GM06990 (cell line): ENCODE results near the gene ERVH48-1.
"Not testable (repeated sequence)": the region's sequence is repeated elsewhere in the genome, so short reads cannot be mapped to it uniquely, and the experiment has no call there.

Experiments used
- DNase-seq: peaks from one replicate; pipeline ENCODE4 v3.0.0-alpha.2; 2011; ENCODE audit not compliant: insufficient read length; ENCODE audit errors: extremely low read depth
- H3K27me3 ChIP-seq: replicated peaks from 2 replicates; pipeline ENCODE4 v1.6.0; 2011; ENCODE audit warnings: low read length; ENCODE audit not compliant: control insufficient read depth, insufficient read depth
- H3K36me3 ChIP-seq: 2 replicates; pipeline ENCODE4 v1.5.1; 2011; ENCODE audit warnings: low read length; ENCODE audit not compliant: control insufficient read depth, insufficient read depth
- H3K4me3 ChIP-seq: replicated peaks from 2 replicates; pipeline ENCODE4 v1.5.1; 2011; ENCODE audit warnings: low read depth, mild to moderate bottlenecking, control low read depth, low read length
- TF ChIP-seq, protein P1 (sequence below): IDR thresholded peaks from 2 replicates; pipeline ENCODE4 v1.5.1; 2011; ENCODE audit warnings: low read length, control low read depth, mild to moderate bottlenecking, inconsistent platforms; ENCODE audit not compliant: insufficient read depth, poor library complexity, severe bottlenecking

Gene ERVH48-1

GRCh38 chr21:42931560-42932235 lies 6.3 kb upstream of the ERVH48-1 start:
- no peaks in the 10 kb centered on the region for H3K27me3 ChIP-seq
- peak; percentile 49 for DNase-seq
- TF ChIP-seq, protein P1, sequence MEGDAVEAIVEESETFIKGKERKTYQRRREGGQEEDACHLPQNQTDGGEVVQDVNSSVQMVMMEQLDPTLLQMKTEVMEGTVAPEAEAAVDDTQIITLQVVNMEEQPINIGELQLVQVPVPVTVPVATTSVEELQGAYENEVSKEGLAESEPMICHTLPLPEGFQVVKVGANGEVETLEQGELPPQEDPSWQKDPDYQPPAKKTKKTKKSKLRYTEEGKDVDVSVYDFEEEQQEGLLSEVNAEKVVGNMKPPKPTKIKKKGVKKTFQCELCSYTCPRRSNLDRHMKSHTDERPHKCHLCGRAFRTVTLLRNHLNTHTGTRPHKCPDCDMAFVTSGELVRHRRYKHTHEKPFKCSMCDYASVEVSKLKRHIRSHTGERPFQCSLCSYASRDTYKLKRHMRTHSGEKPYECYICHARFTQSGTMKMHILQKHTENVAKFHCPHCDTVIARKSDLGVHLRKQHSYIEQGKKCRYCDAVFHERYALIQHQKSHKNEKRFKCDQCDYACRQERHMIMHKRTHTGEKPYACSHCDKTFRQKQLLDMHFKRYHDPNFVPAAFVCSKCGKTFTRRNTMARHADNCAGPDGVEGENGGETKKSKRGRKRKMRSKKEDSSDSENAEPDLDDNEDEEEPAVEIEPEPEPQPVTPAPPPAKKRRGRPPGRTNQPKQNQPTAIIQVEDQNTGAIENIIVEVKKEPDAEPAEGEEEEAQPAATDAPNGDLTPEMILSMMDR, result no peak

DNA sequence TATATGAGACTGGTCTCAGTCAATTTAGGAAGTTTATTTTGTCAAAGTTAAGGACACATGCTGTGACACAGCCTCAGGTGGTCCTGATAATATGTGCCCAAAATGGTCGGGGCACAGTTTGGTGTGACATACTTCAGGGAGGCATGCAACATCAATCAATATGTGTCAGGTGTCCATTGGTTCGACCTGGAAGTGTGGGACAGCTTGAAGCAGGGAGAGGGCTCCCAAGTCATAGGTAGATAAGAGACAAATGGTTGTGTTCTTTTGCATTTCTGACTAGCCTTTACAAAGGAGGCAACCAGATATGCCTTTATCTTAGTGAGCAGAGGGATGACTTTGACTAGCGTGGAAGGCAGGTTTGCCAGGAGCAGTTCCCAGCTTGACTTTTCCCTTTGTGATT lies 4.5 kb upstream of the ERVH48-1 start:
- Histone ChIP-seq H3K27me3 (no peaks in the 10 kb centered on the region), H3K36me3 (no peaks in the 10 kb centered on the region), H3K4me3 (no peak overlapping the region)
- TF ChIP-seq, protein P1, result no peak
- DNase-seq, result no peak

More at GRCh38 chr21:42931560-42932235, 6.3 kb upstream of the ERVH48-1 start:
- Histone ChIP-seq H3K4me3 (no peak overlapping the region), H3K36me3 (no peaks in the 10 kb centered on the region)

GRCh38 chr21:42927474-42928200 lies 2.2 kb upstream of the ERVH48-1 start:
- DNase-seq, H3K27me3 ChIP-seq, H3K36me3 ChIP-seq, H3K4me3 ChIP-seq: not testable (repeated sequence)

DNA sequence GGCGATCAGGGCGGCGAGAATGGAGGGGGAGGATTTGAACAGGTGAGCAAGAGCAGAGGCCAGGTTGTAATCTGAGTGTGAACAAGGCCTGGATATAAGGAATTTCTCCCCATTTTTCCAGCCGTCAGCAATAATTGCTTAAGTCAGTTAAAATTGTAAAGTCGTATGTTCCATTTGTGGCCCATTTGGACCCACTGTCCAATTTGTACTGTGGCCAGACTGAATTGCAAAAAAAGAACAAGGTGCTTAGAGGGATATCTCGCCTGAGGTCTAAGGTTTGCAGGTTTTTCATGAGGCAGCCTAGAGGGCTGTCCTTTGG lies 1.0 kb downstream of the ERVH48-1 start:
- Histone ChIP-seq H3K27me3 (no peaks in the 10 kb centered on the region), H3K4me3 (no peak overlapping the region), H3K36me3 (no peaks in the 10 kb centered on the region)
- TF ChIP-seq, protein P1, result no peak
- no peak for DNase-seq

- H3K27me3 ChIP-seq, result no peaks in the 10 kb centered on the region
Observed at GRCh38 chr21:42923553-42924432, 1.6 kb downstream of the ERVH48-1 start.

More at GRCh38 chr21:42923553-42924432, 1.6 kb downstream of the ERVH48-1 start:
- DNase-seq, result peak; percentile 50
- TF ChIP-seq, protein P1, result peak; percentile 87
- Histone ChIP-seq H3K4me3 (no peak overlapping the region), H3K36me3 (no peaks in the 10 kb centered on the region)
